ENCODE results near the gene CBR4. TPM values are rescaled to one million over a fixed set of nuclear protein-coding genes. Genes with fewer than 3 reads are reported as not detected.

Gene CBR4
- total RNA-seq, 1 experiment from 2014 or later, result 33.6 TPM

DNA sequence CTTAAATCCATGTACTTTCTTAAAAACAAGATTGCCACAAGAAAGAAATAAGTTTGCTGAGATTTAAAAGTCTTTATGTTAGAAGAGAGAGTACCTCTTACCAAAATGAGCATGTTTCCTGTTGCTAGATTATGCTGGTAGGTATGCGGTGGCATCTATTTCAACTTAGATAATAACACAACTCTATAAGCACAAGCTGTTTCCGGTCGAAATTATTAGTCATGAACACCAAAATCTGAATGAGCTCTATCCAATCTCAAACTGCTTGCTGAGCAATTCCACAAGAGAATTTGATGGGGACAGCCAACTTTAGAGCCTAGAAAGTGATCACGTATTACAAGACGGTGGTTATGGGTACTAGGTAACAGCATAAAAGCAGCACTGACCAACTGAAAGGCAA, 49.3 kb downstream of the CBR4 start:
- H3K9ac ChIP-seq (ENCODE audit: extremely low read depth, insufficient read length, low read length), result no peak overlapping the region
- no peaks in the 10 kb centered on the region for H3K27me3 Mint-ChIP-seq (ENCODE audit: low read depth)
- H3K4ac ChIP-seq (ENCODE audit: low read depth, low read length), result no peak overlapping the region
- no peak overlapping the region for H3K14ac ChIP-seq (ENCODE audit: insufficient read depth, low read length)
- H2BK12ac ChIP-seq (ENCODE audit: insufficient read length, low read depth, low read length), result no peak overlapping the region
- no peak overlapping the region for H3T11ph ChIP-seq (ENCODE audit: low read length)
- no peaks in the 10 kb centered on the region for H4K20me1 ChIP-seq (ENCODE audit: control insufficient read depth, insufficient read depth, insufficient read length)
- DNase-seq, result no peak
- H2AFZ ChIP-seq (ENCODE audit: low read length), result no peak overlapping the region
- H3K23me2 ChIP-seq (ENCODE audit: insufficient read length, low read depth, low read length, poor library complexity, severe bottlenecking), result no peaks in the 10 kb centered on the region
- H3K27ac Mint-ChIP-seq, result no peak overlapping the region
- no peak overlapping the region for H3K27ac ChIP-seq (ENCODE audit: insufficient read length, low read depth, low read length)
- no peak overlapping the region for H2BK15ac ChIP-seq (ENCODE audit: low read depth, low read length)
- H2BK5ac ChIP-seq (ENCODE audit: insufficient read length, low read length), result no peak overlapping the region
- H4K8ac ChIP-seq (replicated peaks; ENCODE audit: insufficient read length, low read depth, low read length), result no peak overlapping the region
- no peak overlapping the region for H3K23ac ChIP-seq (ENCODE audit: insufficient read length, low read depth, low read length)
- H3K79me1 ChIP-seq (ENCODE audit: insufficient read depth, low read depth, low read length, poor library complexity, severe bottlenecking), result no peaks in the 10 kb centered on the region
- WGBS (ENCODE audit: extremely low coverage, insufficient read length, low lambda C conversion rate), result no CpG with 5 or more reads among the region's 5 CpGs
- H3K4me2 ChIP-seq (ENCODE audit: insufficient read depth, insufficient read length, low read length), result no peak overlapping the region
- H2BK120ac ChIP-seq (ENCODE audit: low read depth, low read length, poor library complexity, severe bottlenecking), result no peak overlapping the region
- no peak overlapping the region for H2BK20ac ChIP-seq (ENCODE audit: low read depth, low read length, poor library complexity, severe bottlenecking)
- H3K79me2 ChIP-seq (ENCODE audit: insufficient read depth, low read length), result no peaks in the 10 kb centered on the region
- no peaks in the 10 kb centered on the region for H3K4me1 Mint-ChIP-seq
- H3K9me3 ChIP-seq (ENCODE audit: control insufficient read depth, low read depth, low read length), result no peaks in the 10 kb centered on the region
- H2AK5ac ChIP-seq (ENCODE audit: insufficient read length, low read length), result no peak overlapping the region
- peaks cover 12 to 14% of the 10 kb centered on the region in 2 experiments; a peak in 4 of 5 replicates for H3K9me3 Mint-ChIP-seq
- H4K91ac ChIP-seq (ENCODE audit: insufficient read length, low read depth, low read length), result no peak overlapping the region
- H3K27me3 ChIP-seq (ENCODE audit: insufficient read depth, low read length), result no peaks in the 10 kb centered on the region
- no peaks in the 10 kb centered on the region for H3K4me1 ChIP-seq (ENCODE audit: insufficient read depth, low read length)
- TF ChIP-seq CTCF (conservative IDR thresholded peaks at IDR 0.05), result no peak
- no peak overlapping the region for H3K4me3 Mint-ChIP-seq
- H3K36me3 Mint-ChIP-seq (ENCODE audit: insufficient read depth in 1 of 3, low read depth in 3 of 3), result peaks cover 11 to 18% (median 12%) of the 10 kb centered on the region in 3 experiments
- H3K56ac ChIP-seq (ENCODE audit: insufficient read length, low read depth, low read length), result no peak overlapping the region
- no peak overlapping the region for H3K18ac ChIP-seq (ENCODE audit: insufficient read length, low read depth, low read length)
- H4K5ac ChIP-seq (ENCODE audit: insufficient read length, low read depth, low read length), result no peak overlapping the region
